HK-2 (cell line): Measurements from ENCODE around the gene GAS2L2.
A peak's percentile ranks its signal among the peaks of the same experiment; 100 is the strongest.

Experiments
- DNase-seq: peaks from one replicate; pipeline ENCODE4 v3.0.0-alpha.2; 2018; ENCODE audit not compliant: unreplicated experiment

GAS2L2 gene

GRCh38 chr17:35747540-35748017 is 5.5 kb downstream of the GAS2L2 start:
- DNase-seq, result peak; percentile 76

- DNase-seq, result no peak
Observed at GRCh38 chr17:35745749-35746320, 7.2 kb downstream of the GAS2L2 start.

- DNase-seq, result no peak
Observed at GRCh38 chr17:35745246-35745645, 7.8 kb downstream of the GAS2L2 start.

GRCh38 chr17:35744830-35745229 is 8.2 kb downstream of the GAS2L2 start:
- DNase-seq, result no peak

GRCh38 chr17:35743626-35744328 is 9.3 kb downstream of the GAS2L2 start:
- peak; percentile 51 for DNase-seq

GRCh38 chr17:35742896-35743477 is 10.1 kb downstream of the GAS2L2 start:
- DNase-seq, result no peak

GRCh38 chr17:35742496-35742895 is 10.5 kb downstream of the GAS2L2 start:
- DNase-seq, result no peak

GRCh38 chr17:35740997-35741931 is 11.8 kb downstream of the GAS2L2 start:
- DNase-seq, result no peak

GRCh38 chr17:35740216-35740615 is 12.8 kb downstream of the GAS2L2 start:
- DNase-seq, result no peak

GRCh38 chr17:35738519-35739133 is 14.4 kb downstream of the GAS2L2 start:
- no peak for DNase-seq

GRCh38 chr17:35736236-35736635 is 16.8 kb downstream of the GAS2L2 start:
- DNase-seq, result no peak

GRCh38 chr17:35735036-35735805 is 17.8 kb downstream of the GAS2L2 start:
- no peak for DNase-seq

GRCh38 chr17:35734396-35734795 is 18.6 kb downstream of the GAS2L2 start:
- no peak for DNase-seq

GRCh38 chr17:35733366-35733765 is 19.7 kb downstream of the GAS2L2 start:
- no peak for DNase-seq

- DNase-seq, result no peak
Observed at GRCh38 chr17:35732806-35733136, 20.3 kb downstream of the GAS2L2 start.

- DNase-seq, result no peak
Observed at GRCh38 chr17:35731917-35732805, 20.9 kb downstream of the GAS2L2 start.

- DNase-seq, result peak; percentile 66
Observed at GRCh38 chr17:35731239-35731916, 21.7 kb downstream of the GAS2L2 start, which contains the start of gene RASL10B. RASL10B (plus strand) TSS chr17:35731639; CDS start chr17:35735185, 3,546 bp downstream.

- no peak for DNase-seq
Observed at GRCh38 chr17:35730400-35731005, 22.5 kb downstream of the GAS2L2 start.

- DNase-seq, result no peak
Observed at GRCh38 chr17:35729405-35729833, 23.6 kb downstream of the GAS2L2 start.
